ENCODE data around the gene TIA1.
A peak's percentile ranks its signal among the peaks of the same experiment; 100 is the strongest.
"Not testable (repeated sequence)": the region's sequence is repeated elsewhere in the genome, so short reads cannot be mapped to it uniquely, and the experiment has no call there.

TIA1 gene

GRCh38 chr2:70188460-70188859 is 60.0 kb downstream of the TIA1 start:
- H3K4me3 ChIP-seq, result no peak overlapping the region
- DNase-seq (ENCODE audit: low read depth, low spot score), result no peak
- TF ChIP-seq FOXP2 (optimal IDR thresholded peaks at IDR 0.05; ENCODE audit: control extremely low read depth, extremely low read length, insufficient read depth) (no peak), EZH2 (IDR thresholded peaks at IDR 0.05) (no peak), POLR2AphosphoS5 (IDR thresholded peaks at IDR 0.05; ENCODE audit: borderline replicate concordance, low read depth, low read length) (no peak)
- H3K9ac ChIP-seq (ENCODE audit: insufficient read length), result peak overlapping the region; percentile 3
- H3K36me3 ChIP-seq (ENCODE audit: insufficient read depth, low read length), result no peaks in the 10 kb centered on the region
- H3K9me3 ChIP-seq (ENCODE audit: low read depth, low read length), result no peaks in the 10 kb centered on the region
- peak overlapping the region; percentile 5; the same call in 1 of the 2 replicates for H3K27ac ChIP-seq

GRCh38 chr2:70187170-70187569 is 61.3 kb downstream of the TIA1 start:
- H3K4me3 ChIP-seq; H3K36me3 ChIP-seq (ENCODE audit: insufficient read depth, low read length); H3K27ac ChIP-seq; H3K9ac ChIP-seq (ENCODE audit: insufficient read length); H3K9me3 ChIP-seq (ENCODE audit: low read depth, low read length); DNase-seq (ENCODE audit: low read depth, low spot score): not testable (repeated sequence)

GRCh38 chr2:70182689-70183088 is 65.7 kb downstream of the TIA1 start:
- peaks cover 3% of the 10 kb centered on the region; the same call in 1 of the 2 replicates for H3K36me3 ChIP-seq (ENCODE audit: insufficient read depth, low read length)
- H3K27ac ChIP-seq, result no peak overlapping the region
- DNase-seq (ENCODE audit: low read depth, low spot score), result no peak
- no peak overlapping the region for H3K4me3 ChIP-seq
- no peak for TF ChIP-seq POLR2AphosphoS5 (IDR thresholded peaks at IDR 0.05; ENCODE audit: borderline replicate concordance, low read depth, low read length)
- no peak for TF ChIP-seq EZH2 (IDR thresholded peaks at IDR 0.05)
- no peak for TF ChIP-seq FOXP2 (optimal IDR thresholded peaks at IDR 0.05; ENCODE audit: control extremely low read depth, extremely low read length, insufficient read depth)
- no peak overlapping the region for H3K9ac ChIP-seq (ENCODE audit: insufficient read length)
- no peaks in the 10 kb centered on the region for H3K9me3 ChIP-seq (ENCODE audit: low read depth, low read length)

- TF ChIP-seq FOXP2 (optimal IDR thresholded peaks at IDR 0.05; ENCODE audit: control extremely low read depth, extremely low read length, insufficient read depth), result no peak
- TF ChIP-seq EZH2 (IDR thresholded peaks at IDR 0.05), result no peak
- no peak for TF ChIP-seq POLR2AphosphoS5 (IDR thresholded peaks at IDR 0.05; ENCODE audit: borderline replicate concordance, low read depth, low read length)
- Histone ChIP-seq H3K36me3 (ENCODE audit: insufficient read depth, low read length) (peaks cover 8% of the 10 kb centered on the region; the same call in 1 of the 2 replicates), H3K9ac (ENCODE audit: insufficient read length) (no peak overlapping the region), H3K4me3 (no peak overlapping the region), H3K9me3 (ENCODE audit: low read depth, low read length) (no peaks in the 10 kb centered on the region), H3K27ac (no peak overlapping the region)
- DNase-seq (ENCODE audit: low read depth, low spot score), result no peak
Observed at GRCh38 chr2:70181363-70181956, 67.0 kb downstream of the TIA1 start.

GRCh38 chr2:70173520-70173919 is 74.9 kb downstream of the TIA1 start:
- DNase-seq (ENCODE audit: low read depth, low spot score), result no peak
- Histone ChIP-seq H3K27ac (no peak overlapping the region), H3K9me3 (ENCODE audit: low read depth, low read length) (no peaks in the 10 kb centered on the region), H3K4me3 (no peak overlapping the region), H3K9ac (ENCODE audit: insufficient read length) (no peak overlapping the region), H3K36me3 (ENCODE audit: insufficient read depth, low read length) (peaks cover 24% of the 10 kb centered on the region)
- TF ChIP-seq POLR2AphosphoS5 (IDR thresholded peaks at IDR 0.05; ENCODE audit: borderline replicate concordance, low read depth, low read length), result no peak
- TF ChIP-seq FOXP2 (optimal IDR thresholded peaks at IDR 0.05; ENCODE audit: control extremely low read depth, extremely low read length, insufficient read depth), result no peak
- TF ChIP-seq EZH2 (IDR thresholded peaks at IDR 0.05), result no peak

GRCh38 chr2:70169654-70170245 is 78.7 kb downstream of the TIA1 start:
- not testable (repeated sequence) for H3K4me3 ChIP-seq; DNase-seq (ENCODE audit: low read depth, low spot score); H3K27ac ChIP-seq; H3K9ac ChIP-seq (ENCODE audit: insufficient read length); H3K9me3 ChIP-seq (ENCODE audit: low read depth, low read length)
- H3K36me3 ChIP-seq (ENCODE audit: insufficient read depth, low read length), result peaks cover 15% of the 10 kb centered on the region; the same call in 1 of the 2 replicates

- Histone ChIP-seq H3K9ac (ENCODE audit: insufficient read length) (no peak overlapping the region), H3K27ac (no peak overlapping the region), H3K36me3 (ENCODE audit: insufficient read depth, low read length) (peaks cover 14% of the 10 kb centered on the region), H3K9me3 (ENCODE audit: low read depth, low read length) (no peaks in the 10 kb centered on the region), H3K4me3 (no peak overlapping the region)
- TF ChIP-seq EZH2 (IDR thresholded peaks at IDR 0.05) (no peak), POLR2AphosphoS5 (IDR thresholded peaks at IDR 0.05; ENCODE audit: borderline replicate concordance, low read depth, low read length) (no peak), FOXP2 (optimal IDR thresholded peaks at IDR 0.05; ENCODE audit: control extremely low read depth, extremely low read length, insufficient read depth) (no peak)
- DNase-seq (ENCODE audit: low read depth, low spot score), result no peak
Observed at GRCh38 chr2:70161069-70161534, 87.3 kb downstream of the TIA1 start.

- no peak for TF ChIP-seq POLR2AphosphoS5 (IDR thresholded peaks at IDR 0.05; ENCODE audit: borderline replicate concordance, low read depth, low read length)
- no peak for TF ChIP-seq EZH2 (IDR thresholded peaks at IDR 0.05)
- TF ChIP-seq FOXP2 (optimal IDR thresholded peaks at IDR 0.05; ENCODE audit: control extremely low read depth, extremely low read length, insufficient read depth), result no peak
Observed at GRCh38 chr2:70160545-70160944, 87.9 kb downstream of the TIA1 start.

More at GRCh38 chr2:70160545-70160944, 87.9 kb downstream of the TIA1 start:
- H3K9me3 ChIP-seq (ENCODE audit: low read depth, low read length), result no peaks in the 10 kb centered on the region
- H3K27ac ChIP-seq, result peak overlapping the region; percentile 16; the same call in 1 of the 2 replicates
- H3K4me3 ChIP-seq, result no peak overlapping the region
- no peak for DNase-seq (ENCODE audit: low read depth, low spot score)
- H3K9ac ChIP-seq (ENCODE audit: insufficient read length), result no peak overlapping the region
- peaks cover 14% of the 10 kb centered on the region for H3K36me3 ChIP-seq (ENCODE audit: insufficient read depth, low read length)

Data from SK-N-MC (cell line).